HG03558 (cell line): ENCODE data around the gene ARHGAP30.
"Not testable (repeated sequence)": the region's sequence is repeated elsewhere in the genome, so short reads cannot be mapped to it uniquely, and the experiment has no call there.

Experiments used
- ATAC-seq: cut with Tn5 transposase; IDR thresholded peaks from one replicate; pipeline ENCODE4 v1.9.1; 2021; ENCODE audit warnings: moderate number of reproducible peaks; ENCODE audit not compliant: unreplicated experiment; ENCODE audit errors: extremely low read depth

ARHGAP30 gene

DNA sequence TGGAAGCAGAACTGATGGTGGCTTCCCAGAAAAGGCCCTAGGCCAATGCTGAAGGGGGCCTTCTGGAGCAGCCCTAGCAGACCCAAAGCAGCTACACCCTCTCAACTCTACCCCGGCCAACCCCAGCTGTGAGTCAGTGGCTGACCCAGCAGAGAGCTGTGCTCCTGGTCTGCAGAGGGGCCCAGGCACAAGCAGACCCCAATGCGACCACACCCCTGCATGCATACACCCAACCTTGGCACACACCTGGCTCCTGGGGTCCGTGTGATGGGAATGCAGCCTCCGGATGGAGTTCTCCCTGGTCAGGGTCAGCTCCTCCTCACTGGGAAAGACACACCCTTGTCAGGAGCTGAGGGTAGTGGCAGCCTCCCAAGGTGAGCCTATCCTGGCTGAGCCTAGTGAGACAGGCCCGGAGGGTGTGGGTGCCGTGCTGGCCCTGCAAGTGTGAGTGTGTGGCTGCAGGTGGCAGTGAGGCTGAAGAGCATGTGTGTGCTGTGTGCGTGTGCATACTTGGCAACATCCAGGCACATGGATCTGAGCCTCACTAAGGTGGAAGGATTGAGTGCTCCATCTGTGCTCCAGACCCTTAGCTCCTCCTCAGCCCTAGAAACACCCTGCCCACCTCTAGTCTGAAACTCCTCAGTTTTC lies 3.9 kb upstream of the ARHGAP30 start:
- no peak for ATAC-seq

DNA sequence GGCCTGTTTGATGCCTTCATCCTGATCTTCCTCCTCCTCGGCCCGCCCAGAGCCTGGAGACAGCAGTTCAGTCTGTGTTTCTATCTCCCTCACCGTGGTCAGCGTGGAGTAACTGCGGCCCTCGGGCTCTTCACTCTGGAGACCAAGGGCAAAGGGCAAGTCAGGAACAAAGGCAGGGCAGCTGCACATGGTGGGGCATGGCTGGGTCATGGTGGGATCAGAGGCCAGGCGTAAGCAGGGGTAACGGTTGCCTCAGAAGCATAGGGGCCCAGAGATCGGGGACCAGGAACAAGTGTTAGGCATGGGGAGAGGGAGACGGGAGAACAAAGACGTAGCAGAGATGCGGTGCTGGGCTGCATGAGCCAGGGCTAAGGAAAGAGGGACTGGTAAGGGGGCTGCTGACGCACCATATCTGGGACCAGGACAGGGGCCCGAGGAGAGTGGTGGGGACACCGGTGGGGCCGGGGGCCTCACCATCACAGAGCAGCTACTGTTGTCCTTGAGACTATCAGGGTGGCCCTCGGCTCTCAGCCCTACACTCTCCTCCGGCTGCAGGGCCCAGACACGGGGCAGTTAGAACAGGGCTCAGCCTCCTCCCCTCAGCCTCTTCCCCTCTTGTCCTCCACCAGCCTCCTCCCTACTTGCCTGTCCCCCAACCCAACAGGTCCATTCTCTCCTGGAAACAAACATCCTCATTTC lies 3.2 kb upstream of the ARHGAP30 start:
- ATAC-seq: no peak

- no peak for ATAC-seq
These were observed 2.2 kb upstream of the ARHGAP30 start for GRCh38 chr1:161071886-161072371.

GRCh38 chr1:161070761-161071160 lies 1.1 kb upstream of the ARHGAP30 start:
- ATAC-seq: no peak

DNA sequence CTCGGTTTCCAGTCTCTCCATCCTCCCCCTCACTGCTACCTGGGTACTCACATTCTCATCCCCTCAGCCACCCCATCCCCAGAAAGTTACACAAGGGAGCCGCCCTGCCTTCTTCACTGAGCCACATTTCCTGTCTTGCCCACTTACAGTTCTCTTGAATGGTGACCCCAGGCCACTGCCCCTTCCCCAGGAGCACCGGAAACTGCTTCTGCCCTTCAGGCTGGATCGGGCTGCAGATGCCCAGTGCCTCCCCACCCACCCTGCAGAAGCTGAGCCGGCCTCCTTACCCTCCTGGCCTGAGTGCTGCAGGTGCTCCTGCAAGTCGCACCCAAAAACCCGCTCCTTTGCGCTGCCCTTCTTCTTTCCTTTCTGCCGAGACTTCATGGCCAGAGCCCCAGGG lies 450 bp downstream of the ARHGAP30 start:
- ATAC-seq: no peak

GRCh38 chr1:161068306-161069234 lies 1.1 kb downstream of the ARHGAP30 start:
- no peak for ATAC-seq

- ATAC-seq: no peak
These were observed 3.0 kb downstream of the ARHGAP30 start for GRCh38 chr1:161066694-161067093.

DNA sequence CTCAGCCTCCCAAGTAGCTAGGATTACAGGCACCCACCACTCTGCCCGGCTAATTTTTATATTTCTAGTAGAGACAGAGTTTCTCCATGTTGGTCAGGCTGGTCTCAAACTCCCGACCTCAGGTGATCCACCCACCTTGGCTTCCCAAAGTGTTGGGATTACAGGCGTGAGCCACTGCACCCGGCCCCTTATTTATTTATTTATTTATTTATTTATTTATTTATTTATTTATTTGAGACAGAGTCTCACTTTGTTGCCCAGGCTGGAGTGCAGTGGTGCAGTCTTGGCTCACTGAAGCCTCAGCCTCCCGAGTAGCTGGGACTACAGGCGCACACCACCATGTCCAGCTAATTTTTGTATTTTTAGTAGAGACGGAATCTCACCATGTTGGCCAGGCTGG lies 4.0 kb downstream of the ARHGAP30 start:
- not testable (repeated sequence) for ATAC-seq

- not testable (repeated sequence) for ATAC-seq
These were observed 5.8 kb downstream of the ARHGAP30 start for GRCh38 chr1:161063936-161064335.

- ATAC-seq: no peak
These were observed 8.3 kb downstream of the ARHGAP30 start for GRCh38 chr1:161061419-161061818.

- no peak for ATAC-seq
These were observed 10.4 kb downstream of the ARHGAP30 start for GRCh38 chr1:161059293-161059692.

- ATAC-seq: no peak
These were observed 14.9 kb downstream of the ARHGAP30 start for GRCh38 chr1:161054805-161055204.

DNA sequence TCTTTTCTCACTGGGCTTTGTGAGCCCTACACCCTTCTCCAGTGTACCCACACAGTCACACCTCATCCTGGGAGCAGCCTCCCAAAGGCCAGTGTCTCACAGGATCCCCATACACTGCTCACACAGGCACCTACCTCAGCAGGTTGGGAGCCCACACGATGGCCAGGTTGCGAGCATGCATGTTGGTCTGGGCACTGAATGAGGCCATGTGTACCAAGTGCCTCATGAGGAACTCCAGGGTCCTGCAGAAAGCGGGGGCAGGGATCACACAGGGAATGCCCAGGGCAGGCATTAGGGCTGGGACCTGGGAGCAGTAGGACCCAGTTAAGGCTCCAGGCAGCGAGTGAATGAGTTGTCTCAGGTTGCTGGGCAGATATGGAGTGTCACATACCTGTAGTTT lies 15.5 kb downstream of the ARHGAP30 start:
- ATAC-seq: no peak

DNA sequence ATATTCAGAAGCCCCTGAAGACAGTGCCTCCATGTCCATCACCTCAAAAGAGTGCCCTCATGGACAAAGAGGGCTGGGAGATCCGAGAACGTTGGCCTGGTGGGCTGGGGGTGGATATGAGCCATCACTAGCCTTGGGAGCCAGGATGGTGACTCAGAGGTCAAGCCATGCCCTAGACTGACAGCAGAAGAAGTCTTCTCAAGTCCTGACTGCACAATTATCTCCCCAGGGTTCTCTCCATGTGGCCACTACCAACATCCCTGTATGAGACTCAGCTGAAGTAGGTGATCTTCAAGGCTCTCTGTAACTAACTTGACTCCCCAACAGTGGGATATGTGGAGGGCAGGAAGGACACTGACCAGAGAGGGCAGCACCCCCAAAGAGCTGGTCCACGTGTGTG lies 16.8 kb downstream of the ARHGAP30 start:
- ATAC-seq: no peak

DNA sequence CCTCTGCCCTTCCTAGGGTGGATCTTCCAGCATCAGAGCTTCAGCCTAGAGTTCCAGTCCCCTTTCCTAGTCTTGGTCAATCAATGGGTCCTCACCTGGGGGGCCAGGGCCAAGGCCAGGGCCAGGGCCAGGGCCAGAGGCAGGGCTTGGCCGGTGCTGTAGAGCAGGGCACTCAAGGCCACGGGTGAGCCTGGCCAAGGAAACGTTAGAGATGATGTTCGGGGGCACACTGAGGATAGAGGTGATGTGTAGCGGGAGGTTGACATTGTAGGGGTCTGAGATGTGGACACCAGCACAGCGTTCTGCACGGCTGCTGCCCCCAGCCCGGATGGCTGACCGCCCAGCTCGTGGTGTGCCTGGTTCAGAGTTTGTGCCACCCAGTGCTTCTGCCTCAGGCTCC lies 18.5 kb downstream of the ARHGAP30 start:
- no peak for ATAC-seq

- ATAC-seq: no peak
These were observed 20.6 kb downstream of the ARHGAP30 start for GRCh38 chr1:161048949-161049722.

GRCh38 chr1:161047436-161048420 lies 22.0 kb downstream of the ARHGAP30 start:
- ATAC-seq: no peak

DNA sequence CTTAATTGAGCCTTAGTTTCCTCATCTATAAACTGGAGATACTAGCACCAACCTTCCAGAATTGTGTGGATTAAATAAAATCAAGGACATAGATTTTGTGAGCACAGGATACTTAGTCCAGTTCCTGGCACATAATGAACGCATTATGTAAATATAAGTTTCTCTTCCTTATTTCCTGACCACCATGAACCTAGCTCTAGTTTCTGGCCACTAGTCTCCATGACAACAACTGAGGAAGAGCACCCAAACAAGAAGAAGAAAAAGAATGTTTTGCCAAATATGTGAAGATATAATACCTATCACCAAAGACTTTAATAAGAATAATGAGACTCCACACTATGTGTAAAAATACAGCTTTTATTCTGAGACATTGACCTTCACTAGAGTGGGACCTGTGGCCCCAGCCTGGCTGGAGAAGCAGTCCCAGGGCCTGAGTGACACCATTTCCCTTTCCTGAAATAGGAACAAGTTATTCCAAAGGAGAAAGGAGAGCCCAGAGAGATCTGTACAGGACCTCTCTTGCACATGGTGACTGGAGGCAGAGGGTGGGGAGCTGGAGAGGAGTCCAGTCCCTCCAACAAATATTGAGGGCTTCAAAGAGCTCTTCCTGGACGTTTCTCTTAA lies 23.0 kb downstream of the ARHGAP30 start:
- no peak for ATAC-seq
